IPS DF 6.9 (cell line): ENCODE data around the gene GABRA5.

Source experiments
- DNase-seq: peaks from one replicate; pipeline ENCODE4 v3.0.0-alpha.2; 2013; ENCODE audit warnings: low read depth, low spot score
- H3K27ac ChIP-seq: one replicate; pipeline ENCODE4 v1.5.1; 2013; ENCODE audit warnings: low read length, control low read depth
- H3K27me3 ChIP-seq: 2 replicates; pipeline ENCODE4 v1.6.1; 2013; ENCODE audit warnings: mild to moderate bottlenecking, low read length; ENCODE audit not compliant: control insufficient read depth, insufficient read depth
- H3K36me3 ChIP-seq: 2 replicates; pipeline ENCODE4 v1.6.1; 2013; ENCODE audit warnings: low read length; ENCODE audit not compliant: control insufficient read depth, insufficient read depth
- H3K4me1 ChIP-seq: 2 replicates; pipeline ENCODE4 v1.6.1; 2013; ENCODE audit warnings: low read length; ENCODE audit not compliant: control insufficient read depth, insufficient read depth
- H3K4me3 ChIP-seq: 2 replicates; pipeline ENCODE4 v1.5.1; 2013; ENCODE audit warnings: mild to moderate bottlenecking, low read length
- H3K9me3 ChIP-seq: 2 replicates; pipeline ENCODE4 v1.6.1; 2013; ENCODE audit warnings: low read length, inconsistent platforms; ENCODE audit not compliant: control insufficient read depth, insufficient read depth
- WGBS: extraction: QIAGEN DNeasy Blood & Tissue Kit; methylation state at CpG from one replicate; pipeline ENCODE4 v1.1.7; 2013; ENCODE audit warnings: mixed read lengths, missing lambda C conversion rate; ENCODE audit not compliant: insufficient read length, insufficient coverage; 5-methylcytosine and 5-hydroxymethylcytosine counted together

Gene GABRA5

DNA sequence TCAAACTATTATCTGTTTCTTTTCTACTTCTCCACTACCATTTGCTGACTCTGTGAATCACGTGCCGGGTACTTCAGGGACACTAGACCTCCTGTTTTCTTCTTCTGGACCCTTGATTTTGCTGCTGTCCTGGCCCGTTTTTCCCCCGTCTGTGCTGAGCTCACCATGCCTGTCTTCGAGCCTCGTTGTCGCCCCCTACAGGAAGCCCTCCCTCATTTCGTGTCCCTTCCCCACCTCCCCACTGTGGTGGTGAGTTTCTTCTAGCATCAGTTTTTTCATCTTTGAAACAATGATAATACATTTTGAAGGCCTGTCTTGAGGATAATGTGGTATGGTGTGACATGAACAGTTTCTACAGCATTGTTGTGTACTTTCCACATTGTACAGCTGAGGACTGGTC lies 117.0 kb downstream of the GABRA5 start:
- DNase-seq: no peak
- no peaks in the 10 kb centered on the region for H3K4me1 ChIP-seq
- H3K27me3 ChIP-seq: no peaks in the 10 kb centered on the region
- H3K9me3 ChIP-seq: no peaks in the 10 kb centered on the region
- no CpG with 5 or more reads among the region's 8 CpGs for WGBS
- H3K36me3 ChIP-seq: no peaks in the 10 kb centered on the region
- no peak overlapping the region for H3K4me3 ChIP-seq
- no peak overlapping the region for H3K27ac ChIP-seq

DNA sequence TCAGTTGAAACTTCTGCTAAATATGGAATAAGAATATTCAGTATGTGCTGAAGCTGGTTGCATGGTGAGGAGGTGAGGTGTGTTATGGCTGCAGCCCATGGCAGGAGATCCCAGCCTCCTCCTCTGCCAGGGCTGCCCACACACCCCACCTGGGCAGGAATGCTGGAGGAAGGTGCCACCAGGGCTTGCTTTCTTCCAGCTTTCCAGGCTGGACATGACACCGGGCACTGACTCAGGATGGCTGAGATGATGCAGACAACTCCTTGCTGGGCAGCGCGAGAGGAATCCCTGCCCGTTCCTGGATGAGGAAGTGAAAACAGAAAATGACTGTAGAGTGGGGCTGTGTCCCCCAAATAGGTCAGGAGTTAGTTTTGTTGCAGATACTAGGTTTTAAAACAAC lies 118.2 kb downstream of the GABRA5 start:
- DNase-seq: no peak
- Histone ChIP-seq H3K27me3 (no peaks in the 10 kb centered on the region), H3K36me3 (no peaks in the 10 kb centered on the region), H3K9me3 (no peaks in the 10 kb centered on the region), H3K27ac (no peak overlapping the region), H3K4me3 (no peak overlapping the region), H3K4me1 (no peaks in the 10 kb centered on the region)
- WGBS: no CpG with 5 or more reads among the region's 4 CpGs

DNA sequence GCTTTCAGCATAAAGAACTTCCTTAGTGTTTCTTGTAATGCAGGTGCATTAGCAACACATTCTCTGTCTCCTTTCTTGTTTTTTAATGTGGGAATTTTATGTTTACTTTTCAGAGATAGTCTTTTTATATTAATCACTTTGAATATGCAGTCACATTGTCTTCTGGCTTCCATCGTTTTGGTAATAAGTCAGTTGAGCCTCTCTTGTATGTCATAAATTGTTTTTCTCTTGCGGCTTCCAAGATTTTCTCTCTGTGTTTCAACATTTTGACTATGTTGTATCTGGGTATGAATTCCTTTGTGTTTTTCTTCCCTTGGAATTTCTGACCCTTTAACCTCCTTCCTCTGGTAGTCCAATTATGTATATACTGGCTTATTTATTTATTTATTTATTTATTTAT lies 129.4 kb downstream of the GABRA5 start:
- DNase-seq: no peak
- H3K36me3 ChIP-seq: no peaks in the 10 kb centered on the region
- WGBS: no CpG with 5 or more reads among the region's 2 CpGs

More for the DNA sequence above, 129.4 kb downstream of the GABRA5 start:
- no peak overlapping the region for H3K4me3 ChIP-seq
- H3K4me1 ChIP-seq: no peaks in the 10 kb centered on the region
- H3K9me3 ChIP-seq: no peaks in the 10 kb centered on the region
- no peak overlapping the region for H3K27ac ChIP-seq
- H3K27me3 ChIP-seq: no peaks in the 10 kb centered on the region; the same call in 1 of the 2 replicates
